HAP-1 (cell line): Measurements from ENCODE around the gene NKAIN2.
"Not testable (repeated sequence)": the region's sequence is repeated elsewhere in the genome, so short reads cannot be mapped to it uniquely, and the experiment has no call there.

Experiments used
- DNase-seq, 2 experiments: peaks; one replicate each; pipeline ENCODE4 v3.0.0-alpha.2; 2016 to 2020; ENCODE audit warnings: low spot score in 2 of 2
- H3K27me3 ChIP-seq: fragments of 250-450 bp; sonication (Bioruptor Pico); 2 replicates; pipeline ENCODE4 v1.5.1; 2020; ENCODE audit warnings: low read depth, mild to moderate bottlenecking, moderate library complexity
- H3K36me3 ChIP-seq: fragments of 250-450 bp; sonication (Bioruptor Pico); replicated peaks from 2 replicates; pipeline ENCODE4 v1.5.1; 2020; ENCODE audit warnings: mild to moderate bottlenecking
- H3K4me1 ChIP-seq: fragments of 250-450 bp; sonication (Bioruptor Pico); 2 replicates; pipeline ENCODE4 v1.5.1; 2020; ENCODE audit warnings: mild to moderate bottlenecking
- H3K4me3 ChIP-seq: fragments of 250-450 bp; sonication (Bioruptor Pico); 2 replicates; pipeline ENCODE4 v1.5.1; 2020; ENCODE audit warnings: mild to moderate bottlenecking, moderate library complexity
- H3K9me3 ChIP-seq: fragments of 250-450 bp; sonication (Bioruptor Pico); 2 replicates; pipeline ENCODE4 v1.5.1; 2020; ENCODE audit warnings: mild to moderate bottlenecking, moderate library complexity
- in situ Hi-C: fragments of 300-500 bp; cut with MboI; formaldehyde crosslinking; loops from 3 replicates; pipeline ENCODE4 v1.14.3; 2020; ENCODE audit warnings: low sequenced_read_pairs, inconsistent platforms, mixed read lengths

NKAIN2 gene

DNA sequence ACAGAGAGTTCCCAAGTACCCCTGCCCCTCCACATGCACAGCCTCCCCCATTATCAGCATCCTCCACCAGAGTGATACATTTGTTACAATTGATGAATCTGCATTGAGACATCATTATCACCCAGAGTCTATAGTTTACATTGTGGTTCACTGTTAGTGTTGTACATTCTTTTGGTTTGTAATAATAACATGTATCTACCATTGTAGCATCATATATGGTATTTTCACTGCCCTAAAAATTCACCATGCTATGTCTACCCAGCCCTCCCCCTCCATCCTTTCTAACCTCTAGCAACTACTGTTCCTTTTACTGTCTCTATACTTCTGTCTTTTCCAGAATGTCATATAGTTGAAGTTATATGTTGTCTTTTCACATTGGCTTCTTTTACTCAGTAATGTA, 884.7 kb downstream of the NKAIN2 start:
- no peaks in the 10 kb centered on the region for H3K36me3 ChIP-seq
- in situ Hi-C loops = no loop called here
- H3K27me3 ChIP-seq = no peaks in the 10 kb centered on the region; the same call in 1 of the 2 replicates
- no peak overlapping the region for H3K4me3 ChIP-seq
- H3K9me3 ChIP-seq = no peaks in the 10 kb centered on the region
- no peak for DNase-seq
- H3K4me1 ChIP-seq = peaks cover 4% of the 10 kb centered on the region; the same call in 1 of the 2 replicates

DNA sequence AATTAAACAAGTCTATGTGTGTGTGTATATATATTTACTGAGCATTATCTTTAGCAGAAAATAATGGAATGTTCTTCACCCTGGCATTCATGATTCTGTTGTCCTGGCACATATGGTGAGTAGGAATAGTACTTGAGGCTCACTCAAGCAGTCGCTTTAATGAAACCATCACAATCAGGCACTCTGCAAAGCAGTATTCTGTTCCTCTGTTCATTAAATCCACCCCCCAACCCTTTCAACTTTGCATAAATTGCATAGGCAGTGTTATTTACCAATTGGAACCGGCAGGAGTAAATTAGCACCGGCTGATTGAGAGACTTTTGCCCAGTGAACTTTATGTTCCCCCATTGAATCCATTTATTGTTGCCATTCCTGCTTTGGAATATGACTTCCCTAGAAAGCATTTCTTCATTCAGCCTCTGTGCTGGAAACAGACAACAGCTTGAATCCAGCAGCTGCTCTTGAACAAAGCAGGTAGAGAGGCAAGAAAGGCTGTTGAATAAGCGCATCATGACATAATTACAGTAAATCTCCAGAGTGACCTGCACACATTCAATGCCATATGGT, 890.6 kb downstream of the NKAIN2 start:
- peaks cover 6% of the 10 kb centered on the region for H3K4me1 ChIP-seq
- in situ Hi-C loops = no loop called here
- no peak overlapping the region for H3K4me3 ChIP-seq
- H3K27me3 ChIP-seq = no peaks in the 10 kb centered on the region
- H3K36me3 ChIP-seq = no peaks in the 10 kb centered on the region
- H3K9me3 ChIP-seq = no peaks in the 10 kb centered on the region
- no peak for DNase-seq

DNA sequence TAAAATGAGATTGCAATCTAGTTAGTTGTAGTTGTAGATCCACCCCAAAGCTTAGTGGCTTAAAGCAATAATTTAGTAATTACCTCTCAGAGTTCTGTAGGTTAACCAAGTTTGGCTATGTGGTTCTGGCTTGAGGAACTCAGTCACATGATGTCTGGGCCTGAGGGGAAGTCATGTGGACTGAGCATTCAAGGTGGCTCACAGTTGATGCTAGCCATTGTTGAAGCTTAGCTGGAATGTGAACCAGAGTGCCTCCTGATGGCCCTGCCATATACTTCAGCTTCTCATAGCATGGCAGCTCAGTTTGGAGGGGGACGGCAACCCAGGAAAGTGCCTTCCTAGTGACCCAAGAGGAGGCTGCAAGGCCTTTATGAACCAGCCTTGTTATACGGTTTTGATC, 895.4 kb downstream of the NKAIN2 start:
- DNase-seq = no peak
- in situ Hi-C loops = no loop called here
- Histone ChIP-seq H3K4me3 (no peak overlapping the region), H3K27me3 (no peaks in the 10 kb centered on the region), H3K9me3 (no peaks in the 10 kb centered on the region), H3K4me1 (peaks cover 2% of the 10 kb centered on the region; the same call in 1 of the 2 replicates), H3K36me3 (no peaks in the 10 kb centered on the region)

DNA sequence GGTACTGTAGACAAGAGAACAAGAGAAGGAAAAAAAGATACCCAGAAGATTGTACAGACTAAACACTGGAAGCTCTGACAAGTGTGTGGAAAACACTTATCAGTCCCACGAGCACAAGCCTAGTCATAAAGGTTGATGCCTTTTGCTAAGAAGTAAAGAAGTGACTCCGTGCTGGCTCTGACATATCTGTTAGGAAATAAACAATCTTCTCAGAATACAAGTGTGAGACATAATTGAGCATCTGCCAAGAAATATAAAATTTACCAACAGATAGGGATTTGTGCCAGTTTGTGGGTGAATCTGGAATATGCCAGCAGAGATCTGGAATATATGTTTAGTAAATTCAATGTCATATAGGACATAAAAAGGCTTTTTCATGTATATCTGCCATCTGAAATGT, 899.9 kb downstream of the NKAIN2 start:
- Histone ChIP-seq H3K9me3 (no peaks in the 10 kb centered on the region), H3K4me1 (peaks cover 2% of the 10 kb centered on the region; the same call in 1 of the 2 replicates), H3K27me3 (no peaks in the 10 kb centered on the region), H3K4me3 (no peak overlapping the region), H3K36me3 (no peaks in the 10 kb centered on the region)
- DNase-seq = no peak
- in situ Hi-C loops = no loop called here

DNA sequence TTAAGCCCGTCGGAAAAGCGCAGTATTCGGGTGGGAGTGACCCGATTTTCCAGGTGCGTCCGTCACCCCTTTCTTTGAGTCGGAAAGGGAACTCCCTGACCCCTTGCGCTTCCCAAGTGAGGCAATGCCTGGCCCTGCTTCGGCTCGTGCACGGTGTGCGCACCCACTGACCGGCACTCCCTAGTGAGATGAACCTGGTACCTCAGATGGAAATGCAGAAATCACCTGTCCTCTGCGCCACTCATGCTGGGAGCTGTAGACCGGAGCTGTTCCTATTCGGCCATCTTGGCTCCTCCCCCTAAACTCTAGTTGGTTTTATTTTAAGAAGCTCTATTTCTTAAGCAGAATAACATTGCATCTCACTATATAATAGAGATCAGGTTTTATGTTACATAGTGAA, 908.9 kb downstream of the NKAIN2 start:
- H3K4me1 ChIP-seq, in situ Hi-C loops, H3K4me3 ChIP-seq, H3K27me3 ChIP-seq, DNase-seq, H3K36me3 ChIP-seq, H3K9me3 ChIP-seq: not testable (repeated sequence)

DNA sequence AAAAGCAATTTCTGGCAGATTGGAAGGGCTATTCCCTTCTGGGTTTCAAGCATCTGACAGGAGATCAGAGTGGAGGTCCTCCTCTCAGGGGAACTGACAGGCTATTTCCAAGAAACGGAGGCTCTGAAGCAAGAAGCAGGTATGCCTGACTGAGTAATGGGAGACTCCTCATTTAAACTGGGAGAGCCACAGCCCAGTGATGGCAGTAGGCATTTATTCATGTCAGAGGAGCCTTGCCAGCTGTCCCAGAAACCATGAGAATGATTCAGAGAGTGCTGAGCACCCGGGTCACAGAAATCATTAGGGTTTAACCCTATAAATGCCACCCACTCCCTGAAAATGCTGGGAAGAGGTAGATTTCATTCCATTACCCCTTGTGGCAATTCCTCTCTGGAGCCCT, 911.1 kb downstream of the NKAIN2 start:
- DNase-seq = no peak

DNA sequence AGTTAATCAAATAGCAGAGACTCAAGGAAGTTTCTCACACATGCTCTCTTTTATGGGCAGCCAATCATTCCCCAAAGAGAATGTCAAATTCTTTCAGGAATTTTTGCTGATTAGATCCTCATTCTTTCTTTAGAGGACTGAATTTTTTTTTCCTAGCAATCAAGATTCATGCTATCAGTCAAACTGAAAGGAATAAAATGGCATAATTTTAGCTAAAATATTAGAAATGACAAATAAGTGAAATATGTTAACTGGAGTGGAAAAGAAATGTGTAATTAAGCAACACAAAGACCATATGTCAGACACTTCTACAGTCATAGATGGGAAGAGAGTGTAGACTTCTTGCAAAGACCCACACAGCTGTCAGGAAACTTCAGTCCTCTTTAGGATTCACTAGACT, 916.2 kb downstream of the NKAIN2 start:
- in situ Hi-C loops = no loop called here
- DNase-seq = no peak

More for the DNA sequence above, 911.1 kb downstream of the NKAIN2 start:
- in situ Hi-C loops = no loop called here
- Histone ChIP-seq H3K9me3 (no peaks in the 10 kb centered on the region), H3K4me1 (no peaks in the 10 kb centered on the region), H3K4me3 (no peak overlapping the region), H3K27me3 (no peaks in the 10 kb centered on the region), H3K36me3 (no peaks in the 10 kb centered on the region)

DNA sequence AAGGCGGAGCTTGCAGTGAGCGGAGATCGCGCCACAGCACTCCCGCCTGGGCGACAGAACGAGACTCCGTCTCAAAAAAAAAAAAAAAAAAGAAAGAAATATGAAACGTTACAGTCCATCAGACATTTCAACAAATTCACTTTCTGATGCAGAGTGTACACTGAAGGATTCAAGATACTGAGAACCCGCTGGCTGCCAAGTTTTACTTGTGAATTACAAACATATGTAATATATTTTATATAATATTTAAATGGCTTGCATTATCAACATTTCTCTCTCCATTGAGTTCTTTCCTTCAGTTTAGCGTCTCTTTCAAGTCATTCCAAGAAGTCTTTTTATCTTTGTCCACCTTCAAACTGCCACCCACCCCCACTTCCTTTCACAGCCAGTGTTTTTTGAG, 917.7 kb downstream of the NKAIN2 start:
- H3K4me1 ChIP-seq = no peaks in the 10 kb centered on the region
- H3K27me3 ChIP-seq = no peaks in the 10 kb centered on the region
- in situ Hi-C loops = no loop called here
- no peak for DNase-seq
- no peak overlapping the region for H3K4me3 ChIP-seq
- no peaks in the 10 kb centered on the region for H3K9me3 ChIP-seq
- H3K36me3 ChIP-seq = no peaks in the 10 kb centered on the region

More for the DNA sequence above, 916.2 kb downstream of the NKAIN2 start:
- no peak overlapping the region for H3K4me3 ChIP-seq
- H3K9me3 ChIP-seq = no peaks in the 10 kb centered on the region
- H3K27me3 ChIP-seq = no peaks in the 10 kb centered on the region
- H3K36me3 ChIP-seq = no peaks in the 10 kb centered on the region
- no peaks in the 10 kb centered on the region for H3K4me1 ChIP-seq

DNA sequence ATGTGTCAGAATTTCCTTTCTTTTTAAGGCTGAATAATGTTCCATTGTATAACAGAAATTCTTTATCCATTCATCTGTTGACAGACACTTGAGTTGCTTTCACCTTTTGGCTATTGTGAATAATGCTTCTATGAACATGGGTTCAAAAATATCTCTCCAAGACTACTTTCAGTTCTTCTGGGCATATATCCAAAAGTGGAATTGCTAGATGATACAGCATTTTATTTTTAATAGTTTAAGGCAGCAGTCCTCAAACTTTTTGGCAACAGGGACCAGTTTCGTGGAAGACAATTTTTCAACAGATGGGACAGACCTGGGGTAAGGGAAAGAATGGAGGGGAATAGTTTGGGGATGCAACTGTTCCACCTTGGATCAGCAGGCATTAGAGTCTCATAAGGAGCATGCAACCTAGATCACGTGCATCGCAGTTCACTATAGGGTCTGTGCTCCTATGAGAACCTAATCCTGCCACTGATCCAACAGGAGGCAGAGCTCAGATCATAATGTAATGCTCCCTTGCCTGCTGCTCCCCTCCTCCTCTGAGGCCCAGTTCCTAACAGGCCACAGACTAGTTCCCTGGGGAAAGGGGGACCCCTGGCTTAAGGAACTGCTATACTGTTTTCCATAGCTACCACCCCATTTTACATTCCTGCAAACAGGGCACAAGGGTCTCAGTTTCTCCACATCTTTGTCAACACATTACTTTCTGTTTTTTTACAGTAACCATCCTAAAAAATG, 918.6 kb downstream of the NKAIN2 start:
- H3K27me3 ChIP-seq = no peaks in the 10 kb centered on the region
- no peak overlapping the region for H3K4me3 ChIP-seq
- no peaks in the 10 kb centered on the region for H3K36me3 ChIP-seq
- in situ Hi-C loops = no loop called here
- no peaks in the 10 kb centered on the region for H3K4me1 ChIP-seq
- no peaks in the 10 kb centered on the region for H3K9me3 ChIP-seq
- DNase-seq = no peak

DNA sequence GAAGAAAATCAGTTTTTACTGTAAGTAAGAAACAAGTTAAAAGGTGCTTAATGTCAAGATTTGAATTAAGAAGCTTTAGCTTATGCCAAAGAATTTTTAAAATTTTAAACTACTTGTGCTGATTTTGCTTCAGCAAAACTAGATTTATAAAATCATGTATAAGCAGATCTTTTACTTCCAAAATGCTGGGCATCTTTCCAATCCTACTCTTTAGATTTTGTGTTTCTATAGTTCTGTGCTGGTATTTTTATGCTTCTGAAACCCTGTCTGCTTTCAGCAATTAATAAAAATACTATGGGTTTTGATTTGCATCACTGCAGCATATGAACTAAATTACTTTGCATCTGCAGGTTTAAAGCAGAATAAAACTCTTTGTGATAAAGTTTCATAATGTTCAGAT, 920.0 kb downstream of the NKAIN2 start:
- DNase-seq = no peak
- Histone ChIP-seq H3K36me3 (no peaks in the 10 kb centered on the region), H3K4me1 (no peaks in the 10 kb centered on the region), H3K4me3 (no peak overlapping the region), H3K9me3 (no peaks in the 10 kb centered on the region), H3K27me3 (no peaks in the 10 kb centered on the region)
- in situ Hi-C loops = no loop called here

DNA sequence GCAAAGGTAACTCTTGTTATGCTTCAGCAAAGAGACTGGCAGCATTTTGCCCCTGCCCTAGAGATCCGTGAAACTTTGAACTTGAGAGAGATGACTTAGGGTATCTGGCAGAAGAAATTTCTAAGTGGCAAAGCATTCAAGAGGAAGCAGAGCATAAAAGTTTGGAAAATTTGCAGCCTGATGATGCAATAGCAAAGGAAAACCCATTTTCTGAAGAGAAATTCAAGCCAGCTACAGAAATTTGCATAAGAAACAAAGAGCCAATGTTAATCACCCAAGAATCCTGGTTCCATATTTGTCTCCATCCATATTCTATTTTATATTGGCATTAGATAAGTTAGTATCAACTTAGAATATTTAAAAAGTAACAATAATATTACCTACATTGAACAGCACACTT, 934.1 kb downstream of the NKAIN2 start:
- in situ Hi-C loops, H3K4me3 ChIP-seq, H3K36me3 ChIP-seq, H3K9me3 ChIP-seq, DNase-seq, H3K4me1 ChIP-seq, H3K27me3 ChIP-seq: not testable (repeated sequence)

DNA sequence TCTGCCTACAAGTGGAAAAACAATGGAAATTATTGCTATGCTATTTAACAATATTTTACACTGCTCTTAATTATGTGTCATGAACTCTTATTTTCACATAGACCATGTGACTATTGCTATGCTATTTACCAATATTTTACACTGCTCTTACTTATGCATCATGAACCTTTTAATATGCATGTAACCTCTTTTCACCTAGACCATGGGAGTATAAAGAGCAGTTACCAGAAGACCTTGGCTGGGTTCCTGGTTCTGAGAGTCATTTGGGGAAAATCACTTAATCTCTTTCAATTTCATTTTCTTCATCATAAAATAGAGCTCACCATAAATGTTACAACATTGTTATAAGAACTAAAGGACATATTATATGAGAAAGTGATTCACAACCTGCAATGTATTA, 934.8 kb downstream of the NKAIN2 start:
- no peak for DNase-seq
- in situ Hi-C loops = no loop called here
- Histone ChIP-seq H3K27me3 (no peaks in the 10 kb centered on the region), H3K4me3 (no peak overlapping the region), H3K36me3 (no peaks in the 10 kb centered on the region), H3K4me1 (no peaks in the 10 kb centered on the region; the same call in 1 of the 2 replicates), H3K9me3 (no peaks in the 10 kb centered on the region)

DNA sequence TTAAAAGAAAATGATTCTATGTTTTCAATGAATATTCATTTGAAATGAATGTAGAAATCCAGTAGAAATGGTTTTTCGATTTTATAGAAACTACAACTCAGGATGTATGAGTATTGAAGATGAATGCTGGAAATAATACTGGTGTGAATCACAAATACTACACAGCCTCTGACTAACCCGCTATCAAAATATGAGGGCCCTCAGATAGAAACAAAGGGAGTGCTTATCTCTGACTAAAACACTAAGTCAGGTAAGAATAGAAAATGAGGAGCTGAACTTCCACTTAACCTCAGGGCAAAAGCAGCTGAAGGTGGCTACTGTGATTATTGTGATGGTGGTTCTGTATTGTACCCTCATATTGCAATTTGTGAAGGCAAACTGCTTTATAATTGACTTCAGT, 937.7 kb downstream of the NKAIN2 start:
- no peaks in the 10 kb centered on the region; the same call in 1 of the 2 replicates for H3K4me1 ChIP-seq
- in situ Hi-C loops = no loop called here
- no peak for DNase-seq

DNA sequence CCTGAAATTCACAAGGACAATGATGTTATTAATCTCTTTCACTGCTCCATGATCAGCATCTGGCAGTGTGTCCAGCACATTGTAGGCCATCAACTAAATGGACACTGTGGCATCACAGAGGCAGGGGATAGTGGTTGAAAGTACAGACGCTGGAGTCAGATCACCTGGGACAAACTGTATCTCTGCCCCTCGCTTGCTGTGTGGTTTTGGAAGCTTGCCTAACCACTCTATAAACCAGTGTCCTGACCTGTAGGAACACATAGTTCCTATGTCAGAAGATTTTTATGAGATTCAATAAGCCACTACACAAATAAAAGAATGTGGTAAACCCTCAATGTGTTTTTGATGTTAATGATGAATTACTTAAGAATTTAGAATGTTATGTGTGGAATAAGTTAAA, 939.3 kb downstream of the NKAIN2 start:
- in situ Hi-C loops = no loop called here

More for the DNA sequence above, 937.7 kb downstream of the NKAIN2 start:
- Histone ChIP-seq H3K9me3 (no peaks in the 10 kb centered on the region), H3K36me3 (no peaks in the 10 kb centered on the region), H3K4me3 (no peak overlapping the region), H3K27me3 (no peaks in the 10 kb centered on the region)

More for the DNA sequence above, 939.3 kb downstream of the NKAIN2 start:
- H3K27me3 ChIP-seq = no peaks in the 10 kb centered on the region
- H3K4me3 ChIP-seq = no peak overlapping the region
- no peaks in the 10 kb centered on the region for H3K36me3 ChIP-seq
- no peaks in the 10 kb centered on the region; the same call in 1 of the 2 replicates for H3K4me1 ChIP-seq
- H3K9me3 ChIP-seq = no peaks in the 10 kb centered on the region
- DNase-seq = peak in 1 of 2 experiments; percentile 13
